ENCODE measurements around the gene AP3B1.

AP3B1 gene

DNA sequence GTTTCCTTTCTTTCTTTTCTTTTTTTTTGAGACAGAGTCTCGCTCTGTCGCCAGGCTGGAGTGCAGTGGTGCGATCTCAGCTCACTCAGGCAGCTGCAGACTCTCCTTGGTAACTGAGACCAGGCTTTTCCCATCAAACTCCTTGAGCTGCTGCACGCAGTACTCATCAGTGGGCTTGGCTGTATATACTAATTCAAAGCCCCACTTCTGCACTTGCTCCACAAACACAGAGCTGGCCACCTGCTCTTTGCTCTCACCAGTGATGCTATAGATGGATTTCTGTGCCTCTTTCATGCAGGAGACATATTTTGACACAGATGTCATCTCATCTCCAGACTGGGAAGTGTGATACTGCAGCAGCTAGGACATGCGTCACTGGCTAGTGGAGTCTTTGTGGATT is 252.7 kb downstream of the AP3B1 start:
- DNase-seq, result no peak
- intact Hi-C loops (cut with DNase I), result no loop called here

DNA sequence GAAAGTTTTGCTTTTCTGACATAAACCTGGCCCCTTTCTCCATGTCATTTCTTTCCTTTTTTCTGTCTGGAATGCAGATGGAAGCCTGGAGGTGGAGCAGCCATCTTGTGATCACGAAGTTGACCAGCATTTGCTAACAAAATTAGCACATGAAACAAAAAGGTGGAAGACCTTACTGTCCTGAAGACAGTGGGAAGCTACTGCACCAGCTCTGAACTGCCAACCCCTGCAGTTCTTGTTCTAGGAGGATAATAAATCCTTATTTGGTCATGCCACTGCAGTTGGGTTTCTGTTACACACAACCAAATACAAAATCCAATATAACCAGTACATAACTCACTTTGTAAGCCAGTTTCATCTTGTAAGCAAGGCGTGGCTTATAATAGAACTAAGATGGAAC is 269.0 kb downstream of the AP3B1 start:
- intact Hi-C loops (cut with DNase I), result no loop called here
- no peak for DNase-seq

DNA sequence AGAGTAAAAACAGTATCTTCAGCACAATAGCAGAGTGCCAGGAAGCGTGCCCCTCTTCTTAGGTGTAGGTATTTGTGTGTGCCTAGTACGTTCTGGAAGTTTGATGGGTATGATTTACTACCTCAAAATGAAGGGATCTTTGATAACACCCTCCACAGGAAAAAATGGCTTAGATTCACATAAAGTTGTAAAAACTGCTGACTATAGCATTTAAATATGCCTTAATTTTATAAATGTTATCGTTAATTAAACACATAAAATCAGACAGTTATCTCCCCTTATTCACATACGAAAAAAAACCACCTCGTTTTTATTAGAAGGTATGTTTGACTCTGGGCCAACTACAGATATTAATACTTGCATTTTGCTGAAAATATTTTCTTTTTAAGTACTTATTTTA is 274.8 kb downstream of the AP3B1 start:
- DNase-seq, result no peak
- intact Hi-C loops (cut with DNase I), result no loop called here

DNA sequence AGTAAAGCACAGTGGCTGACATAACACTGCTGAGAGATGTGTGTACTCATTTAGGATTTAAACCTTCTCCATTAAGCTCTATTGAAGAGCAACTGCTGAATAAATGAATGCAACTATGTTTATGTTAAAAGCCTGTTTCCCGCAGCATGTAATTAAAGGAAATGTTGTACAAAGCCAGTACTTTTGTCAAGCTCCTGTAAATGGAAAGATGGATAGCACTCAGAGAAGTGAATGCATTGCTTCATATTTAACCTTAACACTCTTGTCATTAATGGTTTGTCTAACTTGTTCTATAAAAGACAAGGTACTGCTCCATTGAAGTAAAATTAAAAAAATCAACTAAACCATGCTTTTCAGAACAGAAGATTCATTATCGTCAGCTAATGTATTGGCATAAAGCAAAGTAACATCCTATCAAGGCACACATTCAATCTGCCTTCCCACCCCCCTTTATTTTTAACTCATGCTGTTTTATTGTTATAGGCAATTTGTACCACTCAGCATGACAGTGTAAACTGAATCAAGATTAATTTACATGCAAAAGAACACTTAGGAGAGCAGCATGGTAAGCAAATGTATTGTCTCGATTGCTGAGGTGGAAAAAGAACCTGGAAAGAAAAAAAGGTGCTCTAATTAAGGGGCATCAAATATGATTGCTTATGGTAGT is 277.5 kb downstream of the AP3B1 start:
- intact Hi-C loops (cut with DNase I), result no loop called here

DNA sequence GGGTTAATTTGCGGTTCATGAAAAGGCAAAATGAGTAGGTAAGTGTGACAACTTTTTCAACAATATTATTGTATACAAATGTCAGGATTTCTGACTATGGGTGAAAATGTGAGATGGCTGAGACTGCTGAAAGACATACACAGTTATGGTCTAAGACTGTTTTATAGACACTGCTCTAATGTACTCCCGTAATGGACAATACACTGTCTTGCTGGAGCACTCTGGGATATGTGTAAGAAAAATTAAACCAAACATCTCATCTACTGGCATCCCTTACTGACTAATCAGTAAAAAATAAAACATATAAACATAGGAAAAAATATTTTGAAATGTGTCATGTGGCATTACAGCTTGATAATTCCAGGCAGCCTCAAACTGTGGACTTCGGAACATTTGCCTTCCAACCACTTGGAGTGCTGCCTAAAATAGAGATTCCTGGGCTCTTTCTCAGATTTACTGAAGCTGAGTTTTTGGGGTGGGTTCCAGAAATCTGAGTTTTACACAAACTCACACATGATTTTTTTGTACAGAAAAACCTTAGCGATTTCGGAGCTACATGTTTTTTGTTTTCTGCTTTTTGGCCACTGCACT is 284.5 kb downstream of the AP3B1 start:
- intact Hi-C loops (cut with DNase I), result loop anchor here (5.0 kb wide), 1 partner anchor 143 kb away; no protein-coding TSS in a partner anchor
- no peak for DNase-seq

More for the DNA sequence above, 277.5 kb downstream of the AP3B1 start:
- no peak for DNase-seq

DNA sequence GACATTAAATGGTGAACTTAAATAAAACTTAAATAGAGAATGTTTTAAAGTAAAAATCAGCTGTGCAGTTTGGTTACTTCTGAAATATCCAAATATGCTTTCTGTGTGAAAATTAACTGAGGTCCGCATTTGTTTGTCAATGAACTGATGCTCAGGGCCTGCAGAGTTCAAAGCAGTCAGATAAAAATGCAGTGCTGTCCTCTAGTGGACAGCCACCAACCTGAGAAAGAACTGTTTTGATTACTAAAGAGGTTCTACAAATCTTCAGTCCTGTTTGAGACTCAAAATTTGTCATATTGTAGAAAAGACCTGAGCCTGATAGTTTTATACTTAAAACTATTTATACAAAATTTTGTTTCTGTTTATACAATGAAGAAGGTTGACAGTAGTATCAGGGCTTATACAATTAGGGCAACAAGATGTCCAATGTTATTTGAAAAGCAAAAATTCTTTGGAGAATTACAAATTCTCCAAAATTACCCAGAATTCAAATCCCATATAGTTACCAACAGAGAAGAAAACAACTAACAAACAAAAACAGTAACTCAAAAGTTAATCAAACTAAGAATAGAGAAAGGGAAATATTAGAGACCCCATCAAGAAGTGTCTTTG is 286.0 kb downstream of the AP3B1 start:
- intact Hi-C loops (cut with DNase I), result loop anchor here (5.0 kb wide), 1 partner anchor 141 kb away; no protein-coding TSS in a partner anchor
- DNase-seq, result peak in 31 of 42 donors; percentile 24 to 86 (median 68)

DNA sequence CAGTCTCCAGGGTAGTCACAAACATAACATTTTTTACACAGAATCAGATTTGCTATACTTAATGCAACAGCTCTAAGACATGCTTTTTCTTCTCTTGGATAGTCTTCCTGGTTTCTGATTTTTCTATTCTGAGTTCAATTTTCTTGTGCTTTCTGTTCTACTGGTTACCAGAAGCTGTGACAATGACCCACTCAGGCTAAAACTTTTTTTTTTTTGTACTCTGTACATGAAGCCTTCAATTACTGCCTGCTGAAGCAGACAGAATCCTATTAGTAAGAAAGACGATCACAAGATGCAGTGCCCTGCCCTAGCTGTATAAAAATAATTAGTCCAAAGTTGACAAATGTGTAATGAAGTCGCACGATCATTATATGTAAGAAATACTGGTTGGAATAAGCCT is 287.3 kb downstream of the AP3B1 start:
- no peak for DNase-seq
- intact Hi-C loops (cut with DNase I), result loop anchor here (5.0 kb wide), 1 partner anchor 140 kb away; no protein-coding TSS in a partner anchor

GRCh38 chr5:78006449-78006848 is 288.0 kb downstream of the AP3B1 start:
- intact Hi-C loops (cut with DNase I), result loop anchor here (5.0 kb wide), 1 partner anchor 139 kb away; no protein-coding TSS in a partner anchor
- DNase-seq, result no peak

DNA sequence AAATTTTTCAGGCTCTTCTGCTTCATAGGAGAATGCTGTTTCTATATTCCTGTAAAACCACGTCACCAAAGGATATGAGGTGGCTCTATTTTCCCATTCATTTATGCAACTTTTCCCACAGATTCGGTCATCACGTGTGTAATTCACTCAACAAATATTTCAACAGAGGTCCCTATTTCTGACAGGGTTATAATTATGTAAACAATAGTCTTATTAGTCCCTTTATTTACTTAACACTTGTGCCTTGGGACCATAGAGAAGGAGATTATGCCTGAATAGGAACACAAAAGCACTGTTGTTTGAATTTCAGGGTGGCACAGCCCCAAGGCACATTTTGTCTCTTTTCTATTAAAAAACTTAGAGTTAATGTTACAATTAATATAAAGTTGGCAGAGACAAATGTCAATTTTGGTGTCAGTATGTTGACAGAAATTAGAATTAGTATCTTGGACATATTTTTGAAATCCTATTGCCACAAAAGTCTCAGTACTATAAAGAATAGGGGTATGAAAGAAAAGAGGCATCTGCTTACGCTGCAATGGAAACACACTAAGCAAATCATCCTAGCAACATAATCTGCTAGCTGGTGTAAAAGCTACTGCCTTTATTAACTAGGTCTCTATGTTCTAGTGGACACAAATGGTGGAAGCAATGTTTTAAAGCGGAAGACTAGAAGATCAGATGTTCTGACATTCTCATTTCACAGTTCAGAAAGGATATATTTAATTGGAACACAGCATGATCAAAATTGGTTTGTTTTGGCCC is 289.3 kb downstream of the AP3B1 start:
- DNase-seq, result peak in 1 of 42 donors; percentile 54
- intact Hi-C loops (cut with DNase I), result loop anchor here (5.0 kb wide), 1 partner anchor 138 kb away; no protein-coding TSS in a partner anchor

DNA sequence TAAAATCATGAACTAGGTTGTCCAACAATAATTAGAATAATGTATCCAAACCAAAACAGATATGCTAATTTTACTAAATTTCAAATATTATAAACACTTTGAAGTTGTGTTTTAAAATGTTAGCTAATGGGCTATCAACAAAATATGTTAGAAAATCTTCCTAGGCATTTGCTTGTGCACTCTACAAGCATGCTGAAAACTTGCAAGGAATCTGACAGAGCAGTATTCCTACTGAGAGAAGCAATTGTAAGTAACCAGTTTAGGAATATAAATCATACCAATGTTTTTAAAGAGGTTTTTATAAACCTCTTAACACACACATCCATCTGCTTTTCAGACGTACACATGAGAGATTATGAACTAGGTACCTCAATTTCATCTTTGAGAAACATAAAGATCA is 289.9 kb downstream of the AP3B1 start:
- DNase-seq, result no peak
- intact Hi-C loops (cut with DNase I), result no loop called here

GRCh38 chr5:78003919-78004318 is 290.6 kb downstream of the AP3B1 start:
- DNase-seq, result peak in 1 of 42 donors; percentile 54
- intact Hi-C loops (cut with DNase I), result no loop called here

DNA sequence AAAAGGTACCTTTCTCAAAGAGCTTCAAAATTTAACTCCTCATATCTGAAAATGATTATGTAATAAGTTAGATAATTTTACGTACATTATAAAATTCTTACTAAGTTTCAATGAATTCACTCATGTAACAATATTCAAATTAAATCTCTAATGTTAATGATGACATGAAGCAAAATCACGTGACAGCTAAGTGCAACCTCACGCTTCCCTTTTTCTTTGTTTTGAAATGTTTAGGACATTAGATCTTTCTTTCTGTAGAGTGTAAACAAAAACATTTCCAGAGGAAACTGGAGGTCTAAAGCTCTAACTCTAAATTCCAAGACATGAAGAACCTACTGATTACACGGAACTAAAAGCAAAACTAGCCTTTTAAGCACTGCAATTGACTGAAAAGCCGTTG is 291.0 kb downstream of the AP3B1 start:
- DNase-seq, result no peak
- intact Hi-C loops (cut with DNase I), result no loop called here

DNA sequence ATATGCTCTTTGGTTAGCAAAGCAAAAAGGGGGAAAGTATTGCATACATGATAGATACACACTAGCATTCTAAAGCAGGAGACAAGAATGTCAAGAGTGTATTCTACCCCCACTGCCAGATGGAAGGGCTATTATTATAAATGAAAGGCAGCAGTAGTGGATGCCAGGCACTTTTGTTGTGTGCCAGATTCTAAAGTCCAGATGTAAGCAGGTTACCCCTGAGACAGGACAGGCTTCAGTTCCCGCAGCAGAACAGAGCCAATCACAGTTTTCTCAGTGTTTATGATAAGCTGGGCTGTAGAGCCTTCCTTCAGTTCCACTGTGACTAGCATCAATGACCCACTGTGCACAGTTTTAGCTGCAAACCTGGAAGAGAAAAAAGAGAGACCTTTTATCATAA is 291.8 kb downstream of the AP3B1 start:
- DNase-seq, result peak in 1 of 42 donors; percentile 51

DNA sequence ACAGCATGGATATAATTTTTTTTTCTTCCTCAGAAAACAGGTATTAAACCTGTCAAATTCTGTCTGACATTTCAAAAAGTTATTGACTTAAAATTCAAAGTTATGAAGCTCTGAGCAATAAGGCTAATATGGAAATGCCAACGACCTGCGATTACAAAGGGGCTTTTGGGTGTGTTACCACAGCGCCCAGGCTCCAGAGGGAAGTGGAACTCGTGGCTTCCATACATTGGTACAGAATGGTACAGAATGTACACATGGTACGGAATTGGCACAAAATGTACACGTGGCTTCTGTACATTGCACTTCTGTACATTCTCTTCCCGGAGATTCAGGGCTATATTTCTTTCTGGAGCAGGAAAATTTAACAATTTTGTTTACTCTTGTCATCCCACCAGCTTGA is 293.3 kb downstream of the AP3B1 start:
- DNase-seq, result no peak
- intact Hi-C loops (cut with DNase I), result no loop called here

More for the DNA sequence above, 291.8 kb downstream of the AP3B1 start:
- intact Hi-C loops (cut with DNase I), result no loop called here

DNA sequence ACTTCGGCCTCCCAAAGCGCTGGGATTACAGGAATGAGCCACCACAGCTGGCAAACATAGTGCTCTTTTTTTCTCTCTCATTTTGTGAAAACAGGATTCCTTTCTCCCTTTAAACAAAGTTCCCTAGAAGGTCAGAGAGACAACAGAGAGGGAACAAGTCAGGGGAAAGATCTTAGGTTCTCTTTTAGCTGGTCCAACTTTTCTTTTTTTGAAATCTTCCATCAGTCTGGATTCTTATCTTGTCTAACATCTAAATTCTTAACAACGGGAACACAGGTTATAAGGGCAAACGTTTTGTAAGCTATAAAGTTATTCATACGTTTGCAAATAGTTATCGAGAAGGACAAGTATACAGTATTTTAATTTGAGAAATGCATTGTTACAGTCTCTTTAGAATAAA is 294.3 kb downstream of the AP3B1 start:
- intact Hi-C loops (cut with DNase I), result no loop called here
- DNase-seq, result no peak

DNA sequence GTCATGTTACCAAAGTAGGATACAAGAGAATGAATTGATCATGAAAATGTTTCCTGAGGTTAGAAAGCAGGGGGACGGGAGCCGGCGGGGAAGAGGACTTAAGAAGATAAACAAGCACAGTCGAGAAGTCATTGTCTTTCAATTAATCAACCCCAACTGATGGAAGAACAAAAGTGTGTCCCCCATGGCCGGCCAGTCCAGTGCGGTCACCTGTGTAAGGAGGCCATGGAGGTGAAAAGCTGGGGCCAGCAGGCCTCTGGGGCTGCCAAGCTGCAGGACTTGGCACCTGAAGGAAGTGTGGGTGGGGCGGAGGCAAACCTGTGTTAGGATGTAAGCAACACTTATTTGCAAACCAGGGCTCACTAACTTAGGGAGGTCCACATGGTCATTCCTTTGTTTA is 295.1 kb downstream of the AP3B1 start:
- intact Hi-C loops (cut with DNase I), result loop anchor here (10.0 kb wide), 1 partner anchor 355 kb away; no protein-coding TSS in a partner anchor
- DNase-seq, result no peak

DNA sequence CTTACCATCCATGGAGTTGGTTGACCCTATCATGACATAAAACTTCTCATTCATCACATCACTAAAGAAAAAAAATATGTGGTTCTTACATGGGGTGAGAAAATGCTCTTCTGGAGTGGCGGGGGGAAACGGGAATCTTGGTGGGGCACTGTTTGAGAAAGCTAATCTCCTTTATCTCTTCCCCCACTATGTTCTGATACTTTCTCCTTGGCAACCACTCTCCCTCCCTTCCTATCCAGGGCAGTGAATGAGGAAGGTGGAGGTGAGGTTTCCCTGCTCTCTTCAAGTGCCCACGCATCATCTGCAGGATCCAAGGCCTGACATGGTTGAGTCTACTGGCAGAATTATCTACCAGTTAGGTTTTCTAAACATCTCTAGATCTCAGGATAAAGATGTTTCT is 297.6 kb downstream of the AP3B1 start:
- intact Hi-C loops (cut with DNase I), result loop anchor here (10.0 kb wide), 1 partner anchor 352 kb away; no protein-coding TSS in a partner anchor
- DNase-seq, result no peak

- intact Hi-C loops (cut with DNase I), result loop anchor here (10.0 kb wide), 1 partner anchor 351 kb away; no protein-coding TSS in a partner anchor
- no peak for DNase-seq
Observed at GRCh38 chr5:77995793-77996409, 298.6 kb downstream of the AP3B1 start.

GRCh38 chr5:77994943-77995342 is 299.6 kb downstream of the AP3B1 start:
- intact Hi-C loops (cut with DNase I), result loop anchor here (10.0 kb wide), 1 partner anchor 350 kb away; no protein-coding TSS in a partner anchor
- no peak for DNase-seq
